22Rv1 (cell line): Measurements from ENCODE around the gene STK16.

Experiments used
- H3K27ac ChIP-seq: fragments of 450-650 bp; 2 replicates; pipeline ENCODE4 v1.5.1; 2017
- CTCF ChIP-seq: fragments of 450-650 bp; IDR thresholded peaks from 2 replicates; pipeline ENCODE4 v1.5.1; 2017; ENCODE audit warnings: mild to moderate bottlenecking
- ZFX ChIP-seq: fragments of 450-650 bp; IDR thresholded peaks from 2 replicates; pipeline ENCODE4 v1.6.1; 2017; ENCODE audit warnings: antibody characterized with exemption, borderline replicate concordance

The STK16 gene

GRCh38 chr2:219269362-219270054 is 24.2 kb downstream of the STK16 start:
- H3K27ac ChIP-seq, result no peak overlapping the region
- TF ChIP-seq ZFX (no peak), CTCF (no peak)

- no peak for TF ChIP-seq CTCF
- no peak overlapping the region for H3K27ac ChIP-seq
Observed at GRCh38 chr2:219270055-219270372, 24.7 kb downstream of the STK16 start.

GRCh38 chr2:219271021-219271420 is 25.7 kb downstream of the STK16 start:
- H3K27ac ChIP-seq, result no peak overlapping the region
- TF ChIP-seq ZFX, result no peak
- TF ChIP-seq CTCF, result no peak

GRCh38 chr2:219272356-219272755 is 27.1 kb downstream of the STK16 start:
- H3K27ac ChIP-seq, result no peak overlapping the region
- TF ChIP-seq CTCF (no peak), ZFX (no peak)

- H3K27ac ChIP-seq, result no peak overlapping the region
- TF ChIP-seq ZFX (no peak), CTCF (no peak)
Observed at GRCh38 chr2:219272995-219273394, 27.7 kb downstream of the STK16 start.

- no peak for TF ChIP-seq CTCF
- no peak for TF ChIP-seq ZFX
- no peak overlapping the region for H3K27ac ChIP-seq
Observed at GRCh38 chr2:219273937-219274336, 28.7 kb downstream of the STK16 start.

- no peak overlapping the region for H3K27ac ChIP-seq
- TF ChIP-seq CTCF, result no peak
- no peak for TF ChIP-seq ZFX
Observed at GRCh38 chr2:219274361-219274921, 29.2 kb downstream of the STK16 start.
